WTC11 (cell line): Measurements from ENCODE around the gene TRAFD1.

Experiments used
- CBFB ChIP-seq: sonication (generic); formaldehyde crosslinking; IDR thresholded peaks from 2 replicates; pipeline ENCODE4 v1.8.1; 2022; ENCODE audit warnings: mild to moderate bottlenecking, low read depth, missing genetic modification reagents
- GABPB1 ChIP-seq: sonication (generic); formaldehyde crosslinking; IDR thresholded peaks from 2 replicates; pipeline ENCODE4 v1.8.1; 2023; ENCODE audit warnings: mild to moderate bottlenecking, missing genetic modification reagents
- SP1 ChIP-seq: sonication (generic); formaldehyde crosslinking; conservative IDR thresholded peaks from 2 replicates; pipeline ENCODE4 v1.8.1; 2022; ENCODE audit warnings: missing genetic modification reagents
- TF ChIP-seq, protein P1 (sequence below): fragments of 200-600 bp; IDR thresholded peaks from 2 replicates; pipeline ENCODE4 v1.8.0; 2022; ENCODE audit warnings: antibody characterized with exemption
- TF ChIP-seq, protein P2 (sequence below): sonication (generic); formaldehyde crosslinking; IDR thresholded peaks from 2 replicates; pipeline ENCODE4 v1.8.1; 2023; ENCODE audit warnings: mild to moderate bottlenecking, missing genetic modification reagents, borderline replicate concordance
- TF ChIP-seq, protein P3 (sequence below): fragments of 250-450 bp; sonication (Bioruptor Pico); IDR thresholded peaks from 2 replicates; pipeline ENCODE4 v1.8.0; 2021; ENCODE audit warnings: mild to moderate bottlenecking
- TF ChIP-seq, protein P4 (sequence below): sonication (generic); formaldehyde crosslinking; IDR thresholded peaks from 2 replicates; pipeline ENCODE4 v1.8.0; 2022; ENCODE audit warnings: mild to moderate bottlenecking, missing genetic modification reagents
- TF ChIP-seq, protein P5 (sequence below): sonication (generic); formaldehyde crosslinking; IDR thresholded peaks from 2 replicates; pipeline ENCODE4 v1.8.1; 2023; ENCODE audit warnings: mild to moderate bottlenecking, missing genetic modification reagents, moderate library complexity

DNA sequence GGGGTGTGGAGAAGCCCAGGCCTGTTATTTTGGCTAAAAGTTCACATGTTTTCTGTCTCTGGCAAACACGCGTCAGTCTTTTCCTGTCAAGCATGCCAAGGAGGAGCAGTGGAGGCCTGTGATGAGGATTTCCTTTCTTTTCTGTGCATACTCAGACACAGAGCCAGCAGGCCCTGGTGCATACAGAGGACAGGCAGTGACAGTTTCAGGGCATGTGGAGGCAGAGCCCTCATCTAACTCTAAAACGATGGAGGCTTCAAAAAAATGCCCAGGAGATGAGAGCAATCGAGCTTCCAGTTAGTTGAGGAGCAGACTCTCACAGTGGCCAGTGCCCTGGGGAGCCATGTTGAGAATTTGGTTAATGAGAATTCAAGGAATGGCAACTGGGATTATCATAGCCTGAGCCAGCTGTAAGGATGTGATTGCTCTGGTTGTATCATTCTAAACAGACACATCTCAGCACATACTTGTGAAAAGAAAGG lies 66.5 kb downstream of the TRAFD1 start:
- TF ChIP-seq, protein P1, sequence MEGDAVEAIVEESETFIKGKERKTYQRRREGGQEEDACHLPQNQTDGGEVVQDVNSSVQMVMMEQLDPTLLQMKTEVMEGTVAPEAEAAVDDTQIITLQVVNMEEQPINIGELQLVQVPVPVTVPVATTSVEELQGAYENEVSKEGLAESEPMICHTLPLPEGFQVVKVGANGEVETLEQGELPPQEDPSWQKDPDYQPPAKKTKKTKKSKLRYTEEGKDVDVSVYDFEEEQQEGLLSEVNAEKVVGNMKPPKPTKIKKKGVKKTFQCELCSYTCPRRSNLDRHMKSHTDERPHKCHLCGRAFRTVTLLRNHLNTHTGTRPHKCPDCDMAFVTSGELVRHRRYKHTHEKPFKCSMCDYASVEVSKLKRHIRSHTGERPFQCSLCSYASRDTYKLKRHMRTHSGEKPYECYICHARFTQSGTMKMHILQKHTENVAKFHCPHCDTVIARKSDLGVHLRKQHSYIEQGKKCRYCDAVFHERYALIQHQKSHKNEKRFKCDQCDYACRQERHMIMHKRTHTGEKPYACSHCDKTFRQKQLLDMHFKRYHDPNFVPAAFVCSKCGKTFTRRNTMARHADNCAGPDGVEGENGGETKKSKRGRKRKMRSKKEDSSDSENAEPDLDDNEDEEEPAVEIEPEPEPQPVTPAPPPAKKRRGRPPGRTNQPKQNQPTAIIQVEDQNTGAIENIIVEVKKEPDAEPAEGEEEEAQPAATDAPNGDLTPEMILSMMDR = no peak
- TF ChIP-seq, protein P2, sequence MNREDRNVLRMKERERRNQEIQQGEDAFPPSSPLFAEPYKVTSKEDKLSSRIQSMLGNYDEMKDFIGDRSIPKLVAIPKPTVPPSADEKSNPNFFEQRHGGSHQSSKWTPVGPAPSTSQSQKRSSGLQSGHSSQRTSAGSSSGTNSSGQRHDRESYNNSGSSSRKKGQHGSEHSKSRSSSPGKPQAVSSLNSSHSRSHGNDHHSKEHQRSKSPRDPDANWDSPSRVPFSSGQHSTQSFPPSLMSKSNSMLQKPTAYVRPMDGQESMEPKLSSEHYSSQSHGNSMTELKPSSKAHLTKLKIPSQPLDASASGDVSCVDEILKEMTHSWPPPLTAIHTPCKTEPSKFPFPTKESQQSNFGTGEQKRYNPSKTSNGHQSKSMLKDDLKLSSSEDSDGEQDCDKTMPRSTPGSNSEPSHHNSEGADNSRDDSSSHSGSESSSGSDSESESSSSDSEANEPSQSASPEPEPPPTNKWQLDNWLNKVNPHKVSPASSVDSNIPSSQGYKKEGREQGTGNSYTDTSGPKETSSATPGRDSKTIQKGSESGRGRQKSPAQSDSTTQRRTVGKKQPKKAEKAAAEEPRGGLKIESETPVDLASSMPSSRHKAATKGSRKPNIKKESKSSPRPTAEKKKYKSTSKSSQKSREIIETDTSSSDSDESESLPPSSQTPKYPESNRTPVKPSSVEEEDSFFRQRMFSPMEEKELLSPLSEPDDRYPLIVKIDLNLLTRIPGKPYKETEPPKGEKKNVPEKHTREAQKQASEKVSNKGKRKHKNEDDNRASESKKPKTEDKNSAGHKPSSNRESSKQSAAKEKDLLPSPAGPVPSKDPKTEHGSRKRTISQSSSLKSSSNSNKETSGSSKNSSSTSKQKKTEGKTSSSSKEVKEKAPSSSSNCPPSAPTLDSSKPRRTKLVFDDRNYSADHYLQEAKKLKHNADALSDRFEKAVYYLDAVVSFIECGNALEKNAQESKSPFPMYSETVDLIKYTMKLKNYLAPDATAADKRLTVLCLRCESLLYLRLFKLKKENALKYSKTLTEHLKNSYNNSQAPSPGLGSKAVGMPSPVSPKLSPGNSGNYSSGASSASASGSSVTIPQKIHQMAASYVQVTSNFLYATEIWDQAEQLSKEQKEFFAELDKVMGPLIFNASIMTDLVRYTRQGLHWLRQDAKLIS (CRISPR knock-in tag) = no peak
- TF ChIP-seq GABPB1 (no peak), SP1 (CRISPR knock-in tag) (no peak), CBFB (CRISPR knock-in tag) (no peak)
- TF ChIP-seq, protein P3, sequence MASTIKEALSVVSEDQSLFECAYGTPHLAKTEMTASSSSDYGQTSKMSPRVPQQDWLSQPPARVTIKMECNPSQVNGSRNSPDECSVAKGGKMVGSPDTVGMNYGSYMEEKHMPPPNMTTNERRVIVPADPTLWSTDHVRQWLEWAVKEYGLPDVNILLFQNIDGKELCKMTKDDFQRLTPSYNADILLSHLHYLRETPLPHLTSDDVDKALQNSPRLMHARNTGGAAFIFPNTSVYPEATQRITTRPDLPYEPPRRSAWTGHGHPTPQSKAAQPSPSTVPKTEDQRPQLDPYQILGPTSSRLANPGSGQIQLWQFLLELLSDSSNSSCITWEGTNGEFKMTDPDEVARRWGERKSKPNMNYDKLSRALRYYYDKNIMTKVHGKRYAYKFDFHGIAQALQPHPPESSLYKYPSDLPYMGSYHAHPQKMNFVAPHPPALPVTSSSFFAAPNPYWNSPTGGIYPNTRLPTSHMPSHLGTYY = no peak
- TF ChIP-seq, protein P4, sequence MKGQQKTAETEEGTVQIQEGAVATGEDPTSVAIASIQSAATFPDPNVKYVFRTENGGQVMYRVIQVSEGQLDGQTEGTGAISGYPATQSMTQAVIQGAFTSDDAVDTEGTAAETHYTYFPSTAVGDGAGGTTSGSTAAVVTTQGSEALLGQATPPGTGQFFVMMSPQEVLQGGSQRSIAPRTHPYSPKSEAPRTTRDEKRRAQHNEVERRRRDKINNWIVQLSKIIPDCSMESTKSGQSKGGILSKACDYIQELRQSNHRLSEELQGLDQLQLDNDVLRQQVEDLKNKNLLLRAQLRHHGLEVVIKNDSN (CRISPR knock-in tag) = no peak
- TF ChIP-seq, protein P5, sequence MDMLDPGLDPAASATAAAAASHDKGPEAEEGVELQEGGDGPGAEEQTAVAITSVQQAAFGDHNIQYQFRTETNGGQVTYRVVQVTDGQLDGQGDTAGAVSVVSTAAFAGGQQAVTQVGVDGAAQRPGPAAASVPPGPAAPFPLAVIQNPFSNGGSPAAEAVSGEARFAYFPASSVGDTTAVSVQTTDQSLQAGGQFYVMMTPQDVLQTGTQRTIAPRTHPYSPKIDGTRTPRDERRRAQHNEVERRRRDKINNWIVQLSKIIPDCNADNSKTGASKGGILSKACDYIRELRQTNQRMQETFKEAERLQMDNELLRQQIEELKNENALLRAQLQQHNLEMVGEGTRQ = no peak
